ENCODE measurements around the gene ZHX3.

- no peak for TF ChIP-seq ZNF133 (CRISPR knock-in tag; IDR thresholded peaks at IDR 0.05)
- TF ChIP-seq UBTF (IDR thresholded peaks at IDR 0.05; ENCODE audit: borderline replicate concordance in 1 of 2, low read depth in 2 of 2, low read length in 2 of 2), result no peak
- TF ChIP-seq SMAD1 (IDR thresholded peaks at IDR 0.05; ENCODE audit: low read depth, low read length, partially characterized antibody), result no peak
- TF ChIP-seq SREBF1 (IDR thresholded peaks at IDR 0.05; ENCODE audit: borderline replicate concordance, low read depth, low read length), result no peak
- no peak for TF ChIP-seq ZBTB49 (CRISPR knock-in tag; IDR thresholded peaks at IDR 0.05; ENCODE audit: borderline replicate concordance)
These were observed 172.2 kb downstream of the ZHX3 start for GRCh38 chr20:41145317-41145716.
